Posterior vena cava (tissue), 2 donors: Measurements from ENCODE around the gene SKAP2. TPM values are rescaled to one million over a fixed set of nuclear protein-coding genes. Genes with fewer than 3 reads are reported as not detected.
A peak's percentile ranks its signal among the peaks of the same experiment; 100 is the strongest.
"Not testable (repeated sequence)": the region's sequence is repeated elsewhere in the genome, so short reads cannot be mapped to it uniquely, and the experiment has no call there.

Experiments used
- DNase-seq: peaks from one replicate; pipeline ENCODE4 v3.0.0-alpha.2; 2020; ENCODE audit warnings: low spot score
- intact Hi-C, 2 donors: fragments of 100-400 bp; cut with DNase I; formaldehyde crosslinking; loops; one replicate each; pipeline versions ENCODE4 v1.14.1 to v1.14.2; 2022 to 2023
- total RNA-seq, 2 donors: library from RNA; stranded (reverse); fragmentation: NEBNext Ultra II Directional; extraction: Animal tissue kit (Norgen Biotek cat#: 25700); gene quantifications; one replicate each; pipeline ENCODE4 v1.2.1, GENCODE V29; 2021
- donor health status: DM: yes; HTN: yes; CAD: no.
- donor health status: DM: yes; HTN: yes; CAD: no.

SKAP2 gene
- total RNA-seq, 2 donors from 2014 or later = 40.9 to 48.8 TPM

DNA sequence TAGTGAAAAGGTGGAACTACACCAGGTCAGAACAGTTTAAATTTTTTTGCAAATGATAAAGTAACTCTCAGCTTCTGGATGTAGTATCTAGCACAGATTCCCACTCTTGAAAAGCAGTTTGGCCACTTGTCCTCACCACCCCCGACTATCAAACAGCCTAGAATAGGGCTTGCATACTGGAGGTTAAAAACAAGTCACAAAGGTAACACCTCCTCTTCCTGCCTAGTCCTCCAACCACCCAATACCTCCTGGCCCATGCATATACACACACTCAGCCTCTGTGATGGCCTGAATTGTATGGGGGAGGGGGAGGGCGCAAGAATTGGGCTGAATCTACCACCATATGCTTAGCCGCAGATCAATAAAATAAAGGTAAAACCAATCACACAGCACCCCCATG is 5.7 kb downstream of the SKAP2 start:
- no peak for DNase-seq
- intact Hi-C loops = loop anchor here in 1 of 2 donors (5.0 kb wide), 1 partner anchor 239 kb away; the partner anchor contains the start of gene HOXA1

GRCh38 chr7:26858241-26858715 is 6.1 kb downstream of the SKAP2 start:
- DNase-seq = no peak
- intact Hi-C loops = loop anchor here in 1 of 2 donors (5.0 kb wide), 1 partner anchor 239 kb away; the partner anchor contains the start of gene HOXA1

GRCh38 chr7:26857506-26858240 is 6.7 kb downstream of the SKAP2 start:
- intact Hi-C loops = loop anchor here in 1 of 2 donors (5.0 kb wide), 1 partner anchor 240 kb away; the partner anchor contains the start of gene HOXA1
- no peak for DNase-seq

- intact Hi-C loops = loop anchor here in 1 of 2 donors (5.0 kb wide), 1 partner anchor 240 kb away; the partner anchor contains the start of gene HOXA1
- DNase-seq = no peak
These were observed 7.3 kb downstream of the SKAP2 start for GRCh38 chr7:26857170-26857505.

GRCh38 chr7:26856176-26856985 is 8.0 kb downstream of the SKAP2 start:
- intact Hi-C loops = loop anchor here in 1 of 2 donors (5.0 kb wide), 1 partner anchor 241 kb away; the partner anchor contains the start of gene HOXA1
- no peak for DNase-seq

GRCh38 chr7:26854876-26855855 is 9.2 kb downstream of the SKAP2 start:
- intact Hi-C loops = loop anchor here in 1 of 2 donors (5.0 kb wide), 1 partner anchor 242 kb away; the partner anchor contains the start of gene HOXA1

DNA sequence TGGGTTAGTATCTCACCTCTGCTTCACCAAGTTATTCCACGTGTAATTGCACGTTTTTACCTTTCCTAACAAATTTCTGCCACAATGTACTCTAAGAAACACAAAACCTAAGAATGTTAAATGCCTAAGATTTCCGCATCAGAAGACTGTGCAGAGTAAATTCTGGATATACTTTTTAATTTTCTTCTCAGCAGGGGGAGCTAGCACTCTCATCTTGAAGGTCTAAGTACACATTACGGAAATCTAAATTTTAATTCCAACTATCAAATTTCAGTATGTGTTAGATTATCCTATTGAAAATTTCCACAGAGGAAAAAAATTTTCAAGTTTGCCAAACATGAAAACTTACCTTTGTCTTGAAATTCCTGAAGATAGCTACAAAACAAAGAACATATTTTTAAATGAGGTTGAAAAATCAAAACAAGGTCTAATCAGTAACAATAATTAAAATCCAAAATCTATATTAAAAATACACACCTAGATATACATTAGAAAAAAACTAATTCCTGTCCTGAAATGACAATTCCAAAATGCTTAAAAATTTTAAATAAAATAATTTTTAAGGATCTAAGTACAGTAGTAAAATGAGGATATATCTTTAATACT is 10.5 kb downstream of the SKAP2 start:
- intact Hi-C loops = no loop called here
- no peak for DNase-seq

More at GRCh38 chr7:26854876-26855855, 9.2 kb downstream of the SKAP2 start:
- DNase-seq = no peak

DNA sequence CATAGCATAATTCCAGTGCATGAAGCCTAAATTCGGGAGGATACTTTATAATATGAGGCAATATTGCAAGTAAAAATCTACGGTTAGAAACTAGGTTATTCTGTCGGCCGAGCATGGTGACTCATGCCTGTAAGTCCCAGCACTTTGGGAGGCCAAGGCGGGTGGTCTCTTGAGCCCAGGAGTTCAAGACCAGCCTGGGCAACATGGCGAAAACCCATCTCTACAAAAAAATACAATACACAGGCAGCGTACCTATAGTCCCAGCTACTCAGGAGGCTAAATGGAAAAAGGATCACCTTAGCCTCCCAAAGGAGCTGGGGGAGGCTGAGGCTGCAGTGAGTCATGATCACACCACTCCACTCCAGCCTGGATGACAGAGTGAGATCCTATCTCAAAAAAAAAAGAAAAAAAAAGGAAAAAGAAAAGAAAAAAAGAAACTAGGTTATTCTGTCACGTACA is 14.2 kb downstream of the SKAP2 start:
- no peak for DNase-seq
- intact Hi-C loops = no loop called here

- DNase-seq = no peak
- intact Hi-C loops = no loop called here
These were observed 20.7 kb downstream of the SKAP2 start for GRCh38 chr7:26843705-26844104.

DNA sequence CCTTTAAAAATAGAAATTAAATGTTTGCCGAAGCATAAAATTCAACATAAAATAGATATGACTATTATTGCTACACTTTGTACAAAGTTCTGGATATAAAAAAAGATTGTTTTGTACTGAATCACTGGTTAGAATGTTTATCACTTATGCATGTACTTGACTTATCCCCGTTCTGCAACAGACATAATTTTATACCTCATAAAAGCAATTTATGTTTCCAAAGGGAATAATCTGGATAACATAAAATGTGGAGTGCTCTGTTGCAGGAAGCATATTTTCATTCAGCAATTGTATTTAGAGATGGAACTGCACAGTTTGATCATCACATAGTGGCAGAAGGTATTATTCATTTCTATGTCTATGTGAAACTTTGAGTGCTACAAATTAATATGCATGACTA is 21.5 kb downstream of the SKAP2 start:
- DNase-seq = no peak
- intact Hi-C loops = no loop called here

- intact Hi-C loops = no loop called here
- DNase-seq = no peak
These were observed 23.2 kb downstream of the SKAP2 start for GRCh38 chr7:26841003-26841739.

DNA sequence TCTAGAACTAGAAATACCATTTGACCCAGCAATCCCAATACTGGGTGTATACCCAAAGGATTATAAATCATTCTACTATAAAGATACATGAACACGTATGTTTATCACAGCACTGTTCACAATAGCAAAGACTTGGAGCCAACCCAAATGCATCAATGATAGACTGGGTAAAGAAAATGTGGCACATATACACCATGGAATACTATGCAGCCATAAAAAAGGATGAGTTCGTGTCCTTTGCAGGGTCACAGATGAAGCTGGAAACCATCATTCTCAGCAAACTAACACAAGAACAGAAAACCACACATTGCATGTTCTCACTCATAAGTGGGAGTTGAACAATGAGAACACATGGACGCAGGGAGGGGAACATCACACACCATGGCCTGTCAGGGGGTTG is 27.6 kb downstream of the SKAP2 start:
- DNase-seq, intact Hi-C loops: not testable (repeated sequence)

DNA sequence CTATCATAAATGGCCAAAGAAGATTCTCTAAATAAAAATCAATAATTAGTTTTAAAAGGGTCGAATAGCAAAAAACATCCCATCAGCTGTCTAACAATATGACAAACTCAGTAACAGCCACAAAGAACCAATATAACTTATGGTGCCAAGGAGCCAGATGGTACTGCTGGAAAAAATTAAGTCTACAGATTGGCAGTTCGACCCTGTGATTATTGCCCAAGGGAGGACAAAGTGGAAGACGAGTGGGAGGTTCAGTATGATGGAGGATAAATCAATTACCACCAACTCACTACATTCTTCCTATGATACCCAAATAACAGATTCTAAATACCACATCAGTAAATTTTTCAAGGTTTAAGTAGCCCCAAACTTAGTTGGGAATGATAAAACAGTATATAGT is 49.0 kb downstream of the SKAP2 start:
- DNase-seq = no peak
- intact Hi-C loops = no loop called here

DNA sequence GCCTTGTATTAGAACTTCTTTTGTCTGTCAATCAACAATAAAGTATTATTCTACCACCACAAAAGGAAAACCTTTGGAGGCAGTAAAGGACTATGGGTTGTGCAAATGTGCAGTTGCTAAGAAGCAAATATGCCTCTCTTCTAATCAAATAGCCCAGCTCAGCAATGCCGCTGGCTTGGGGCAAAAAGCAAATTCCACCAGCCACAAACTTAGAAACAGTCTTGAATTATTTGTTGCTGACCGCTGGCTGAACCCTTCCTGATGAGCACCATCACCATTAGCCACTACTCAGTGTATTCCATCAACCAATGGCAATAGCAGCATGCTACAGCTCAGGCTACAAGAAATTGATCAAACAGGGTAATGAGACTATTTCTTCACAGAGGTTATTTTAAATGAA is 51.0 kb downstream of the SKAP2 start:
- peak; percentile 81 for DNase-seq
- intact Hi-C loops = no loop called here

DNA sequence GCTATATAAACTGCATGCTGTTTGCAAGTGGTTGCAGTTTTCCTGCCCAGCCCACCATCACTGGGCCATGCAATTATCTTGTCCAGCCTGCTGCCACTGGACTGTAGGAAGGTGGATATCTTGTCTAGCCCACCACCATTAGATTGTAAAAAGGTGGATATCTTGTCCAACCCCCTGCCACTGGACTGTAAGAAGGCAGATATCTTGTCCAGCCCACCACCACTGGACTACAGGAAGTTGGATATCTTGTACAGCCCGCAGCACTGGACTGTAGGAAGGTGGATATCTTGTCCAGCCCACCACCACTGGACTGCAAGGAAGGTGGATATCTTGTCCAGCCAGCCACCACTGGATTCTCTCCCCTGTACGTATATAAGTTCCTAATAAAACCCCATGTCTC is 69.8 kb downstream of the SKAP2 start:
- no peak for DNase-seq
- intact Hi-C loops = no loop called here

- DNase-seq = no peak
- intact Hi-C loops = no loop called here
These were observed 71.8 kb downstream of the SKAP2 start for GRCh38 chr7:26792576-26792975.

GRCh38 chr7:26792006-26792405 is 72.4 kb downstream of the SKAP2 start:
- intact Hi-C loops = no loop called here
- DNase-seq = no peak
